Ovary (tissue), 3 donors: ENCODE data around the gene TCTA.

Experiments
- CTCF ChIP-seq, 3 donors: fragments of 450-650 bp in 2 of 3; fragments of 200-600 bp in 1 of 3; IDR thresholded peaks; one replicate each; pipeline versions ENCODE4 v1.5.1 to v1.8.0; 2016 to 2022; ENCODE audit warnings: antibody characterized with exemption in 3 of 3, mild to moderate bottlenecking in 1 of 3
- POLR2A ChIP-seq: fragments of 450-650 bp; IDR thresholded peaks from one replicate; pipeline ENCODE4 v1.6.1; 2017; ENCODE audit warnings: antibody characterized with exemption, mild to moderate bottlenecking, moderate library complexity
- donor health status: DM: no; HTN: no; CAD: no.

- TF ChIP-seq CTCF (IDR thresholded peaks at IDR 0.05) (no peak), POLR2A (no peak)
Measured at GRCh38 chr3:49399461-49399860, 12.8 kb upstream of the TCTA start.
